Middle frontal gyrus (tissue), 1 donor: ENCODE data around the gene FRMD1.

Source experiments
- DNase-seq: peaks from one replicate; pipeline ENCODE4 v3.0.0-alpha.2; 2015; ENCODE audit warnings: low spot score; ENCODE audit errors: extremely low spot score

The FRMD1 gene

DNA sequence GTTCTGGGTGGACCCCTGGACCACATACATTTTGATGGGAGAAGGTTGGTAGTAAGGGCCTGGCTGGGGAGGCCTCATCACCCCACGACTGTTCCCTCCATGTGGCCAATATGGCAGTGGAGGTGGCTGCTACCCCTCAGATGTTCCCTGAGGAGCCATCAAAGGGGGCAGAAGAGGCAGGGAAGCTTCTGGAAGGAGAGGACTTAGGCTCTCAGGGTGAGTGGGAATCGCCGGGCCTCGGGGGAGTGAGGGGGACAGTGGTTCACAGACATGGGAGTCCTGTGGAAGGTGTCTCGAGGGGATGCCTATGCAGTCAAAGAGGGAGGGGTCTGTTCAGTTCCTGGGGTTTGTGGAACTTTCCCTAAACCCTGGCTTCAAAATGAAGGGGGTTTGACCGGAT, 32.9 kb upstream of the FRMD1 start:
- no peak for DNase-seq

DNA sequence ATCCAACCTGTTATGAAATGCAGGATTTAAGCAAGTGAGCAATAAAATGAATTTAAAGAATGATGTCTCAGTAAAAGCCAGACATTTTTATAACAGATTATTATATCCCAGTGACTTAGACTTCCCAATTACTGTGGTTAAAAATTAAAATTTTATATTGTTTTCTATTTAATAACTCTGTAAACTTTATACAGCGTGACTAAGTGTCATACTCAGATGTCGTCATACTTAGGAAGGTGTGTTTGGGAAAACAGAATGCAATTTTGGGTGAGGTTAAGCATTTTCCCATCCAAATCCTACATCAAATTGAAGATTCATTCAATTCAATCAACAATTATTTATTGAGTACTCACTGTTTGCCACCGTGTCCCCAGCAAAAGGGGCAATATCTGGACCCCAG, 31.4 kb upstream of the FRMD1 start:
- DNase-seq: no peak

DNA sequence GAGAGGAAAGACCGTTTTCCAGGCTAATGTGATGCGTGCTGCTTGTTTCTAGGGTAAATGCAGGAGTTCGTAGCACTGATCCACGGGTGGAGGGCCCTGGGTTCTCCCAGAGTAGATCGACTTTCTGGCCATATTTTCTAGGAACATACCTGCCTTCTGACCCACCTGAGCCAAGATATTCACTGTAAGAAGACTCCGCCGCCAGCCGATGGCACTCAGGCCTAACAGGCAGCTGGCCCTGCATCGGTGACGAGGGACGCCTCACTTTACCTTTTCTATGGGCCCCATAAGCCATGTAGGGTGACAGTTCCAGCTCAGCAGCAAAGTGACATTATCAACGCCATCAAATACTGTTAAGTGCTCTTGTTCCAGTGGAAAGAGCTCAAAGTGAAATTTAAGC, 30.2 kb upstream of the FRMD1 start:
- DNase-seq: no peak

DNA sequence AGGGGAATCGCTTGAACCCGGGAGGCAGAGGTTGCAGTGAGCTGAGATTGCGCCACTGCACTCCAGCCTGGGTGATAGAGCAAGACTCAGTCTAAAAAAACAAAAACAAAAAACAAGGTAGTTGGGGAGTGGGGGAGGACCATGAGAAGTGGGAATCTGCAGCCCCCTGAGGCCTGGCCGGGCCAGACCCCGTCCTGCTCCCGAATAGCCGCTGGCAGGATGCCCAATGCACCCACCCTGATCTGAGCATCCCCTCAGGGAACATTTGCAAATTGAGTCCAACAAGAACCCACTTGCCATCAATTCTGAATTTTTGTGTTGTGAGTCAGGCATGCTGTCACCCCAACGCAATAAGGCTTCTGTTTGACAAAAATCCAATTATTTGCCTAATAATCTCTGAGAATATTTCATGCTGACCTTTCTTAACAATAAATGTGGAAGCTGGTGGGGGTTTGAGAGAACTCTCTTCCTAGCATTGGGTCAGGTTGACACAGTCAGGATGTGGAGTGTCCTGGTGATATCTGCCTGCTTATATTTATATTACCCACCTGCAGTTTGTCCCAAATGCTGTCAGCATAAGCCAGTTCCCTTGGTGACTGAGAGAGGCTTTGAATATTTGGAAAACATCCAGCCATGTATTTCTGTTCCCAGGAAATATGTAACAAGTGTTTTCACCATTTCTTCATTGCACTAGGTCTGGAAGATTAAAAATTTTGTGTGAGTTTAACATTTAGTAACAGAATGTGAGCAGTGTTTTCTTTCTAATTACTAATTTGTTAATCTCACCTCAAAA, 28.4 kb upstream of the FRMD1 start:
- DNase-seq: no peak

DNA sequence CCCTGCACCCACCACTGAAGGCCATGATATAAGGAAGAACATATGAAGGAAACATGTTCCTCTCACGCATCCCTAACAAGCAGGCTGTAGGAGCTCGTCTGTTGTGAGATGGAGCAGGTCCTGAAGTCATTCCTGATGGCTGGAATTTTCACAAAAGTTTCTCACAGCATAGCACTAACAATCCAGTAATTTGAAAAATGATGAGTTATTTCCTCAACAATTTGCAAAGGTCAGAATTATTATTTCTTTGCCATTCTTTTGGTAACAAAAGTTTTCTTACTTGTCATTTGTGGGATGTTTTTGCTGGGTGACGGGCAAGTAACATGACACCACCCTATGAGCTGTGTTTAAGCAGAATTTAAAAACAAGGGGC, 27.6 kb upstream of the FRMD1 start:
- DNase-seq: no peak

DNA sequence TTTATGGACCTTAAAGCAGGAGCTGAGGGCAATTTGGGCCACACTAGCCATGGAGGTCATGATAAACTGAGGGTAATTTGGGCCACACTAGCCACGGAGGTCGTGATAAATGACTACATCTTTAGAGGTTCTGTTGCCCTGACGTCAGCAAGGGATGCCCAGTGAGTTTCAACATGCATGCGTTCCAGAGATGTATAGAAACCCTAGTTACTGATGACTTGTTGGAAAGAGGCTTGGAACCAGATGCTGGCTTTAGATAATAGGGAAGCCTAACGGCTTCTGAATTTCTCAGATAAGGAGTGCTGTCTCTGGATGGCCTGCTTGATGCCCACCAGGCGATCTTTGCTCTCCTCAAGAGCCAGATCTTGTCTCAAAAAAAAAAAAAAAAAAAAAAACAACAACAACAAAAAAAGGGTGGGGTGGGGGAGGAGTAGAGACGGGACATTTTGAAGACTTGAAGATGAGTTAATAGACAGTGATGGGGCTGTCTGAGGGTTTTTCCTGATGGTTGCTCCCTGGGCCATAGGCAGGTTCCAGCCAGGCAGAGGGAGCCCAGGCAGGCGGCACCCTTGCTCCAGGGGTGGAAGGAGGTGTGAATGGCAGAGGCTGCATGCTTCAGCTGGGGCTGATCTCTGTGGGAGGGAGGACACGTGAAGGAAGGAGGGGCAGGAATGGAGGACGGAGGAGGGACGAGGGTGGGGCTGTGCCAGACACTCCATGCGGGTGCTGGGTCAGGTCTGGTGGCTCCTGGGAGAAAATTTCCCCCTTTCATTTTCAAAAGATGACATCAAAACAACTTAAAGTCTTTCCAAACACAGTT, 27.0 kb upstream of the FRMD1 start:
- DNase-seq: no peak

DNA sequence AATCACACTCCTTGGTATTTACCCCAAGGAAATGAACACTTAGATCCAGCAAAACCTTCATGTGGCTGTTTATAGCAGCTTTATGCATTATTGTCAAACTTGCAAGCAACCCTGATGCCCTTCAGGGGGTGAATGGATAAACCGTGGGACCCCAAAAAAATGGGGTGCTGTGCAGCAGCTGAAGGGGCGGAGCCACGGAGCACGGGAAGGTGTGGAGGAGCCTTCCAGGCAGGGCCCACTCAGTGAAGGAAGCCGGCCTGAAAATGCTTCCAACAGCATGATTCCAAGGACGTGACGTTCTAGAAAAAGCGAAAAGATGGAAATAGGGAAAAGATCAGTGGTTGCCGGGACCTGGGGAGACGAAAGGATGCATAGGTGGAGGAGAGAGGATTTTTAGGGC, 25.6 kb upstream of the FRMD1 start:
- no peak for DNase-seq

DNA sequence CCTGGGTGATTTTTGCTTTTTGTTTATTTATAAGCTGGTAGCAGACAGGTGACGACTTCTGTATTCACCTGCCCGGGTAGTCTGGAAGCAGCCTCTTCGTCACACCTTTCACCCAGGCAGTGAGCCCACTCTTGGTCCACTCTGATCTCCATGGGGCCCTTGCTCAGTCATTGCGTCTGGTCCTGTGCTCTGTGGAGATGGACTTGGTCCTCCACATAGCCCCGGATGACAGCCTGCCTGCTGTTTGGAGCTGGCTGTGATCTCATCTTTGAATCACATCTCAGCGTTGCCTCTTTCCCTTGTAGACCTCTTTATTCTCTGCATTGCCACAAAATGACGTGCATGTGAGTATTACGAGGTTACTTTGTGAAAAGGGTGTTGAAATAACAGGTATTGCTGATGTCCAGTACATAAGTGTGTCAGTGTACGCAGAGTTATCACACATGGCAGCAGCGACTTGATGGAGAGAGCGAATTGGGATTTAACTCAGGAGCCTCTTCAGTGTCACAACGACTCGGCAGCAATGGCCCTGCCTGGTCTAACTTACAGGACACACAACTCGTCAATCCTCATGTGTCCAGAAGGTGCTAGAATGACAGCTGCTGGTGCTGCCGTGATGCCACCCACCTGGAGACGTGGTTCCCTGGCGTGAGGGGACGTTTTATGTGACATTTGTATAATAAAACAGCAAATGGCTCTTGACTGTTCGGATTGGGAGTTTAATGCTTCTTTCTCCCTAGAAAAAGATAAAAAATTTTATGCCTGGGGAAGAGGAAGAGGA, 24.2 kb upstream of the FRMD1 start:
- DNase-seq: no peak

DNA sequence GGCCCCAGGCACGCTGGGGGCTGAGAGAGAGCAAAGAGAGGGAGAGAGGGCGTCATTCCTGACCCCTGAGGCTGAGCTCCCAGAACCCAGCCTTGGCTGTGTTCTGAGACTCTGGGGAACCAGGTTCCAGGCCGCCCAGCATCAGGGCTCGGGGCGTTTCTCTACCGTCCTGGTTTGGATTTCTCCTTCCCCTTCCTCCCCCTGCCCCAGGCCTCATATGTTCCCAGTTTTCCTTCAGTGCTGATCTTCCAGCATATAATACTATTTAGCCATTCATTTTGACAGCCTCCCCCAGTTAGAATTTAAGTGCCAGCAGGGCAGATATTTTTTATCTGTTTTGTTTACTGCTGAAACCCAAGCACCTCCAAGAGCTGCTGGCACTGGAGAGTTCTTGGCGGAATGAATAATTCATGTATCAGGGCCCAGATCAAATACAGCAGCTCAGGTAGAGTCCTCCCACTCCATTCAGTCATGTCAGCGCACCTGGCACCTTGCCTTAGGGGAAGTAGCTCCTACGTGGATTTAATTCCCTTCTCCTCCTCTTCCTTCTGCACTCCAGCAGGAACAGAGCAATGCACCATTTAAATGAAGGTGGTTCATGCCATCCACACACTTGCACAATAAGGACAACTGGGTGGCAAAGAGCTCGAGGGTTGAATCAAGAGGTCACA, 23.4 kb upstream of the FRMD1 start:
- DNase-seq: no peak

DNA sequence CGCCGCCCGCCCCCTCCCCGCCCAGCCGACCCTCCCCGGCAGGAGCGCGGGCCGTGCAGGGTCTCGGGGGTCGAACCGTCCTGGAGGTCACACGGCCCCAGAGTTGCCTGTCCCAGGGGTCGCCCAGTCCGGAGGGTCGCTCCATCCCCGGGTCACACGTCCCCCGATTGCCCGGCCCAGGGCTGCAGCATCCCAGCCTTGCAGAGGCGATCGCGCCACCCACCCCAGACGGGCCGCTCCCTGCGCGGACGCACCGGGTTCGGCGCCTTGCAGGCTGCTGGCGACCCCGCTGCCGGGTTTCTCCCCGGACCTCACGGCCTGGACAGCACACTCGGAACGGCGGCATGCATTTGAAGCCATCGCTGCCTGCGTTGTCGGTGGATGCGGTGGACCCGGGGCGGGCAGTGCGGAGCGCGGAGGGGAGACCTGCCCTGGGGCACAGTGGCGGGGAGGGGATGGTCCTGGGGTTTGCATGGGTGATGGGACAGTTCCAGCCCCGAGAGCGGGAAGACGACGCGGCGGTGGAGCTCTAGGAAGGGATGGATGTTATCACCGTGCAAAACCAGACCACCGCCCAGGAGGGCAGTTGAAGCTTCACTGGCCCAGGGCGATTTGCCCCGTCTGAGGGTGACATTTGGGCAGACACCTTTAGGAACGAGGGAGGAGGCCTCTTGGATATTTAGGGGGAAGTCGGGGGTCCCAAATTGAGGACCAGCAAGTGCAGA, 22.7 kb upstream of the FRMD1 start:
- DNase-seq: no peak

DNA sequence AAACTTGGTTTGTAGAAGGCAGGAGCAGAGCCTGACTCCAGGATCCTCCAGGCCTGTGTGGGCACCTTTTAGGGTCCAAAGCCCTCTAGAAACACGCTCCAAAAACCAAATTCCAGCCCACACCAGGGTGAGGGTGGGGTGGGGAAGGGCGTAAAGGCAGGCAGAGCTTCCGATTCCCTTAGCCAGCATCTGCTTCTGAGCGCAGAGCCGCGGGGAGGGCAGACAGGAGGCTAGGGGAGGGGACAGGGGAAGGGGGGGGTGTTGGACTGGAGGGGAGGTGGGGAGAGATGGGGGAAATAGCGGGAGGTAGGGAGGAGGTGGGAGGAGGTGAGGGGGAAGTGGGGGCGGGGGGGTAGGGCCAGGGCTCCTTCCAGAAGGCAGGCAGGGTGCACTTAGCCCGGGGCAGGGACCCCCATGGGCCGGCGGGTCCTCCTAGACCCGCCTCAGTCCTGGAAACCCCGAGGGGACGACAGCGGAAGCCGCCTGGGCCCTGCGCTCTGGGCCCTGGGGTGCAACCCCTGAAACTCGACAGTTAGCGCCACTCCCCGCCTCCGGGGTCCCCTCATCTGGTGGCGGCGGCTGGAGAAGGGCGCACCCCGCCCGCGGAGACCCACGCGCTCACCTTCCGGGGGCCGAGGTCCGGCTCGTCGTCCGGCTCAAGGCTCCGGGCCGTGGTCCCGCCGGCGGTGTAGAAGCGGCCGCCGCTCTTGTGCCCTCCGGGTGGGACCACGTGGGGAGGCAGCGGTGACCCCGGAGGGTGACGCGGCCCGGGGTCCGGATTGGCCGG, 22.0 kb upstream of the FRMD1 start:
- no peak for DNase-seq

DNA sequence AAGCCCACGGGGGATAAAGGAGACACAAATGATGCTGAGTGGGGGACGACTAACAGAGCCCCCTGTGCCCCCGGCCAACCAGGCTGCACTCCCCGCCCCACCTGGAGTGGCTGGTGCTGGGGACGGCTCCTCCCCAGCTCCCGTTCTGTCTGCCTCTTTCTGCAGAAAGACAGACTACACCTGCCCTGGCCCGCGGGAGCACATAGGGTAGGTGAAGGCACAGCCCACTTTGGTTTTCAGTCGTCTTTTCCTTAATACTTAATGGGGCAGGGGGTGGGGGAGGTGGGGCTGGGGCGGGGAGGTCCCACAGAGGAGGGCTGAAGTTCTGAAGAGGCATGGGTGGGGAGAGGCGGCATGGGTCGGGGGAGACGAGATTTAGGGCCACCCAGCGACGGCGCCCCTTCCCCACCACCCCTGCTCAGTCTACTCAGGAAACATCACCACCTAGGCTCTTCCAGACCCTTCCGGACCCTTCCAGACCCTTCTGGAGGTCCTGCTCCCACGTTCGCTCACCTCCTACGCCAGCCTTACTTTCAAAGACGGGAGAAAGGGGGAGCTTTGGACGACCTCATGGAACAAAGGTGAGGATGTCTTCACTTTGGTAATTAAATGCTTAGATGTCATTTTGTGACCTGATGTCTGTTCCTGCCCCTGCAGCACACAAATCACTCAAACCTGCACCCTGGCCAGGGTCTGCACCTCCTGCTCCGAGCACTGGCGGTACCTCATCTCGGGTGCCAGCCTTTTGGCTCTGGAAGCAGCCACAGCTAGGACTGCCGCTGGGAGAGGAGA, 21.2 kb upstream of the FRMD1 start:
- no peak for DNase-seq

DNA sequence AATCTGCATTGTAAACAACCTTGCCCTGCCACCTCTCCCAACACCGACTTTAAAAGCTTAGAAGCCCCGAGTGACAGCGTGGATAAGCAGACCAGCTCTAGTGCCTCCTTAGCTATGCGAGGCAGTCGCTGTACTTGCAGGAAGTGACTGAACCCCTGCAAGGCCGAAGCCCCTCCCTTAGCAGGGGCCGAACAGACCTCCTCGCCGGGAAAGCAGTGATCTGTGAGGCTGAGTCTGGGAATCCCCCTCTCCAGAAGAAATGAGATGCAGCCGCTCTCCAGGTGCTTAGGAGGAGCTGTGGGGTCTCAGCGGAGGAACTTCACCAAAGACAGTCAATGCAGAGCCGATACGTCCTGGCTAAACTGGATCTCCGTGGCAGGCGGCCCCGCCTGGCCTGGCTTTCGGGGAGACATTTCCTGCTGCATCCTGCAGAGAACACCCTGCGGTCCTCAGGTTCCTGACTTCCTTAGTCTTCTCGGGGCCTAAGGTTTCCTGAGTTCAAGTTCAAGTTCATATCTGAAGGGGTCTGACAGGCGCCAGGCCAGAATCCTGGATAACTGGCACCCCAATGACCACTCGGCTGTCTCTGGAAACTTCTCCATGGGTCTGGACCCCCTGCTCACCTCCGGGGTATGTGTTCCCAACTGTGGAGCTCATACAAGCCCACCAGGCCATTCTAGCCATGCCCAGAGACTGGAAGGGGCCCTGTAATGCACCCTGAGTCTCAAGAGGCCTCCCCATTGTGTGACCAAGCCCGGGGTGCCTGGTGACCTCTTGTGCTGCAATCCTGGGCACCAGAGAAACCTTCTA, 20.4 kb upstream of the FRMD1 start:
- no peak for DNase-seq

DNA sequence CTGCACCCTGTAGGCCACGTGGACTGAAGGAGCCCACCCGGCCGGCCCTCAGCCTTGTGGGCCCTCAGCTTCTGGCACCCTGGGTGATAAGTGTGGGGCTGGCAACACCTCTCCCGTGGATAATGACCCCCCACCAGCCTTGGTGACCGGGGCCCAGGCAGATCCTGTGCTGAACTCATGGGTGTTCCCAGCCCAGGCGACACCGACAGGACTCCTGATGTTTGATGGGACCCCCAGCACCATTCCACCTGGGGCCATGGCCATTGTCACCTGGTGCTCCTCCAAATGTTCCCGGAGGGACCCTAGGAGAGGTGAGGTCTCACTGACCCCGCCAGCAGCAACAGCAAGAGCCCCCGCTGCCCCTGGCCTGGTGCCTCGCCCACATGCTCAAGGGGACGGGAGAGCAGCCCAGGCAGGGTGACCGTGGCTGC, 19.4 kb upstream of the FRMD1 start:
- DNase-seq: no peak

DNA sequence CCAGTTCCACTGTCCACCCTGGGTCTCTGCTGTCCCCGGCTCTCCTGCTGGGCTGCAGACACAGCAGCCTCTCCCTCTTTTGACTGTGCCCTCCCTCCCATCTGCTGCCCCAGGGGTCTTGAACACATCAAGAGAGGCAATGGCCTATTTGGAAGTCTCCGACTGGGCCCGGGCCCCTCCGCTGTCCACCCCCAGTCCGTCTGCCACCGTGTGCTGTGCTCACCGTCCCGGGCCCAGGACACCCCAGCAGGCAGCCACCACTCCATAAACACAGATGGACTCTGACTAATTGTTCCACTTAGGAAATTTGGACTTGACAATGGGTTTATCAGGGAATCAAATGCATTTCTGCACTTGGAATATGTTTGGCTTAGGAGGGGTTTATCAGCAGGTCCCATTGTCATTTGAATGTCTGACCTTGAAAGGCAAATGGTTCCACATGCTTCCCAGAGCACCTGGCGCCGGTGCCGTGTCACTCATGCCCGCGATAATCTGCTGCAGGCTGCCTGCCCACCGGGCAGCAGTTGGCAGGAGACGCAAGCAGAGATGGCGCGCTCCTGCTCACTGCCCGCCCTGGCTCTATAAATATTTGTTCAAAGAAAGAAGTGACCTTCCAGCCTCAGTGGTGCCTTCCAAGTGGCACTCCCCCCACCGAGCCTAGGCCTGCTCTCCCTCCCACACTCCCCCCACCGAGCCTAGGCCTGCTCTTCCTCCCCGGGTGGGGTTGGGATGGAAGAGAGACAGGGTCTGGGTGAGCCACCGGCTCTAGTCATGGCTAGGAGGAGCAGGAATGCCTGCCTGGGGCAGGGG, 18.8 kb upstream of the FRMD1 start:
- DNase-seq: no peak

DNA sequence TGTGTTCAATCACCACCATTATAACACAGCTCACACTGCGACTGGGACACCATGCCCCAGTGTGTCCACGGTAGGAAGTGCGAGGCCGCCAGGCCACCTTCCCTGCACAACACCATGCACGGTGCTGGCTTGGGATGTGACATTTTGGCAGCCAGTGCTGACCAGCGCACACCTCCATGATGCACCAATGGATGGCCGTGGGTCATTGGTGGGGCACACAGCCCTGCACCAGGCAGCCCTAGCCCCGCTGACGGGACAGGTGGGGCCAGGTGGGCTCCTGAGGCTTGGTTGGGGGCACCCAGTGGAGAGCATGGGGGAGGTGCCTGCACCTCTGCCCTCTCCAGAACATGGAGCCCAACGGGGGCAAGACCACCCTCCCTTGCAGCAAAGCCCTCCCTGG, 18.2 kb upstream of the FRMD1 start:
- DNase-seq: no peak

DNA sequence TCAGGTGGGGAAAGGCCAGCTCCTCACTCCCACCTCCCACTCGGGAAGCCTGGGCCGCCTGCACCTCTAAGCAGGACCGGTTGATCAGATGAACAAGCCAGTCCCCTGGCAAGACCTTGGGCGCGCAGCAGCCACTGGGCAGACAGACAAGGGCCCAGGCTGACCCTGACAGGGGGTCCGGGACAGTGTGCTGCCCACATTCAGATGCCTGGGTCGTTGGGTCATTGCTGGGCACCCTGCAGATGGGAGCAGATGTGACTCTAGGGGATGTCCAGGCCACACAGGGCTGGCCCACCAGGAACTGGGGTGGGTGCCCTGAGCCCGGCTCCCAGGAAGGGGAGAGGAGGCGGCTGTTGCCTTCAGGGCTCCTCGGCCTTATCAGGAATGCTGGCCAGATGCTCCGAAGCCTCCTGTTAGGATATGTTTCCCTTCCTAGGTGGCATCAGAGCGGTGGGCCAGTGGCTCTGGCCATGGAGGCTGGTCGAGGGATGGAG, 17.3 kb upstream of the FRMD1 start:
- no peak for DNase-seq
